BE2C (cell line): ENCODE results near the gene FUNDC2.
A peak's percentile ranks its signal among the peaks of the same experiment; 100 is the strongest.

Experiments
- DNase-seq: peaks from one replicate; pipeline ENCODE4 v3.0.0-alpha.2; 2020
- H3K27me3 ChIP-seq: fragments of 250-450 bp; sonication (Bioruptor Pico); 2 replicates; pipeline ENCODE4 v1.5.1; 2020; ENCODE audit warnings: mild to moderate bottlenecking
- H3K36me3 ChIP-seq: fragments of 250-450 bp; sonication (Bioruptor Pico); 2 replicates; pipeline ENCODE4 v1.5.1; 2020; ENCODE audit warnings: mild to moderate bottlenecking
- H3K4me1 ChIP-seq: fragments of 250-450 bp; sonication (Bioruptor Pico); 2 replicates; pipeline ENCODE4 v1.5.1; 2020
- H3K4me3 ChIP-seq: 2 replicates; pipeline ENCODE4 v1.5.1; 2011; ENCODE audit warnings: low read depth, low read length
- H3K9me3 ChIP-seq: fragments of 250-450 bp; sonication (Bioruptor Pico); 2 replicates; pipeline ENCODE4 v1.5.1; 2020
- TF ChIP-seq, protein P1 (sequence below): IDR thresholded peaks from 2 replicates; pipeline ENCODE4 v1.5.1; 2012; ENCODE audit warnings: mild to moderate bottlenecking, low read depth, low read length

FUNDC2 gene

DNA sequence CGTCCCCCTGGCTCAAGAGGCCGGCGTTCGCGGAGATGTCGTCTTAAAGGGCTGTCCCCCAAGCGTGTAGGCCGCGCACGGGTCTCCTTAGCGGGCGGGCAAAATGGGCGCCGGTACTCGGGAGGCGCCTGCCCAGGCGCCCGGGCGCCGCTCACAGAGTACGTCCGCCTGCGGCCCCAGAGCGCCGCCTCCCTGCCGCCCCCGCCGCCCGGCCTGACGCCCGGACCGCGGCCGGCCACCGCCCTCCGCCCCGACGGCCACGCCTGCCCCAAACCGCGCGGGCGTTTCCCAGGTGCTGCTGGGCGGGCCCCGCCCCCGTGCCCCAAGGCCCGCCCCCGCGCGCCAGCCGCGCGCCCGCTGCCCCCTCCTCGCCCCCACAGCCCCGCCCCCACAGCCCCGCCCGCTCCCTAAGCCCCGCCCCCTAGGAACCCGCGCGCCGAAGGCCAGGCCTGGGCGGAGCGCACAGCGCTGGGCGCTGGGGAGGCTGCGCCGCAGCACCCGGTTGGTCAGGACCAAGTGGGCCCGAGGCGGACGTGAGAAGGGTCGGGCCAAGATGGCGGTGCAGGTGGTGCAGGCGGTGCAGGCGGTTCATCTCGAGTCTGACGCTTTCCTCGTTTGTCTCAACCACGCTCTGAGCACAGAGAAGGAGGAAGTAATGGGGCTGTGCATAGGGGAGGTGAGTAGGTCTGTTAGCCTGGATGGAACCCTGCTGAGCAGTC lies 44.5 kb downstream of the FUNDC2 start, which contains the start of the genes BRCC3, CMC4 and MTCP1:
BRCC3 (plus strand) TSS at position 534 of the 719 bp plus-strand sequence; CDS start at position 554, 20 bp downstream.
CMC4 (minus strand) TSS at position 162 of the 719 bp plus-strand sequence. CDS start 7,113 bp downstream, outside the sequence.
MTCP1 (minus strand) TSS at position 162 of the 719 bp plus-strand sequence. CDS start 5,126 bp downstream, outside the sequence.
- TF ChIP-seq, protein P1, sequence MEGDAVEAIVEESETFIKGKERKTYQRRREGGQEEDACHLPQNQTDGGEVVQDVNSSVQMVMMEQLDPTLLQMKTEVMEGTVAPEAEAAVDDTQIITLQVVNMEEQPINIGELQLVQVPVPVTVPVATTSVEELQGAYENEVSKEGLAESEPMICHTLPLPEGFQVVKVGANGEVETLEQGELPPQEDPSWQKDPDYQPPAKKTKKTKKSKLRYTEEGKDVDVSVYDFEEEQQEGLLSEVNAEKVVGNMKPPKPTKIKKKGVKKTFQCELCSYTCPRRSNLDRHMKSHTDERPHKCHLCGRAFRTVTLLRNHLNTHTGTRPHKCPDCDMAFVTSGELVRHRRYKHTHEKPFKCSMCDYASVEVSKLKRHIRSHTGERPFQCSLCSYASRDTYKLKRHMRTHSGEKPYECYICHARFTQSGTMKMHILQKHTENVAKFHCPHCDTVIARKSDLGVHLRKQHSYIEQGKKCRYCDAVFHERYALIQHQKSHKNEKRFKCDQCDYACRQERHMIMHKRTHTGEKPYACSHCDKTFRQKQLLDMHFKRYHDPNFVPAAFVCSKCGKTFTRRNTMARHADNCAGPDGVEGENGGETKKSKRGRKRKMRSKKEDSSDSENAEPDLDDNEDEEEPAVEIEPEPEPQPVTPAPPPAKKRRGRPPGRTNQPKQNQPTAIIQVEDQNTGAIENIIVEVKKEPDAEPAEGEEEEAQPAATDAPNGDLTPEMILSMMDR: no peak
- DNase-seq: peak; percentile 85
- no peaks in the 10 kb centered on the region for H3K9me3 ChIP-seq
- peak within 1 kb of the TSS; percentile 84 for H3K4me3 ChIP-seq
- no peaks in the 10 kb centered on the region for H3K4me1 ChIP-seq
- H3K36me3 ChIP-seq: no peaks in the 10 kb centered on the region
- H3K27me3 ChIP-seq: no peaks in the 10 kb centered on the region

DNA sequence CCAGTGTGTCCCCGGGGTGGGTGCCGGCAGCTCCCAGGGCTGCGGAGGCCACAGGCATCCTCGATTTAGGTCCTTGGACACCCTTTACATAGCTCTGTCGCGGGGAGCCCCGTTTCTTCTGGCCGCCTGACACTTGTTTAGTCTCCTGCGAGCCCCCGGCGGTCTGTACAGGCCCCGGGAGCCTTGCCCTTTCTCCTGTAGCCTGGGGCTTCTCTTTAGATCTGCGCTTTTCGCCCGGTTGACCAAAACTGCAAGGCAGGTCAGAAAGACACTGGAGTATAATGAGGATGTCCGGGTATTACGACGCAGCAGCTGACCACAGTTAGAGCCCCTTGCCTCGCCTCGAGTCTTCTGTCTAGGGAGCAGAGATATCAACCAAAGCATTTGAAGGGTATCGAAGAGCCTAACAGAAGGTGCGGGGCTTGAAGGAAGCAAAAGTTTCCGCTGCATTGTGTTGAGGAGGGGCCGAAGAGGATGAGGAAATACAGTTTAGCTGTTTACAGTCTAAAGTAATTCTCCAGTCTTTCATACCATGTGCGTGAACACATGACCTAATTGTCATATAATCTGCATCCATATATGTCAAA lies 45.1 kb downstream of the FUNDC2 start:
- Histone ChIP-seq H3K27me3 (no peaks in the 10 kb centered on the region), H3K4me3 (peak overlapping the region; percentile 84), H3K36me3 (no peaks in the 10 kb centered on the region), H3K9me3 (no peaks in the 10 kb centered on the region), H3K4me1 (no peaks in the 10 kb centered on the region)
- no peak for DNase-seq
- TF ChIP-seq, protein P1: no peak

DNA sequence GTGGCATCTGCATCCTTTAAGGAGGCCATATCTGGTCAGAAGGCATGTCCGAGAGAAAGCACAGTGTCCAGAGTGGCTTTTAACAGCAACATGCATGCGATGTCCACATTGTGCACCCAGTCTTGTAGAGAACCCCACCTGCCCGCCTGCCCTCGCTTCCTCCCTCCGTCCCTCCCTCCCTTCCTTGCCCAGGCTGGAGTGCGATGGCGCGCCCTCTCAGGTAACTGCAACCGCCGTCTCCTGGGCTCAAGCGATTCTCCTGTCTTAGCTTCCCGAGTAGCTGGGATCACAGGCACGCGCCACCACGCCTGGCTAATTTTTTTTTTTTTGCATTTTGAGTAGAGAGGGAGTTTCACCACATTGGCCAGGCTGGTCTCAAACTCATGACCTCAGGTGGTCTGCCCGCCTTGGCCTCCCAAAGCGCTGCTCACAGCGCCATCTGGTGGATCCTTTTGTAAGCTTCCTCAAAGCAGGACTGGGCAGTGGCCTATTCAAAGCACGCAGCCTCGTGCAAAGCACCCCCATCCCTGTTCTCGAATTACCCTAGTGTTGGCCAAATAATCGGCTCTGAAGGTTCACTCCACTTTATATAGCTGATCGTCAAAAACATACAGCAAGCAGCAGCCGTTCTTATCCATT lies 59.7 kb downstream of the FUNDC2 start:
- Histone ChIP-seq H3K4me3 (no peak overlapping the region), H3K27me3 (no peaks in the 10 kb centered on the region), H3K9me3 (no peaks in the 10 kb centered on the region), H3K36me3 (no peaks in the 10 kb centered on the region), H3K4me1 (no peaks in the 10 kb centered on the region)
- TF ChIP-seq, protein P1: peak; percentile 42
- DNase-seq: peak; percentile 45

DNA sequence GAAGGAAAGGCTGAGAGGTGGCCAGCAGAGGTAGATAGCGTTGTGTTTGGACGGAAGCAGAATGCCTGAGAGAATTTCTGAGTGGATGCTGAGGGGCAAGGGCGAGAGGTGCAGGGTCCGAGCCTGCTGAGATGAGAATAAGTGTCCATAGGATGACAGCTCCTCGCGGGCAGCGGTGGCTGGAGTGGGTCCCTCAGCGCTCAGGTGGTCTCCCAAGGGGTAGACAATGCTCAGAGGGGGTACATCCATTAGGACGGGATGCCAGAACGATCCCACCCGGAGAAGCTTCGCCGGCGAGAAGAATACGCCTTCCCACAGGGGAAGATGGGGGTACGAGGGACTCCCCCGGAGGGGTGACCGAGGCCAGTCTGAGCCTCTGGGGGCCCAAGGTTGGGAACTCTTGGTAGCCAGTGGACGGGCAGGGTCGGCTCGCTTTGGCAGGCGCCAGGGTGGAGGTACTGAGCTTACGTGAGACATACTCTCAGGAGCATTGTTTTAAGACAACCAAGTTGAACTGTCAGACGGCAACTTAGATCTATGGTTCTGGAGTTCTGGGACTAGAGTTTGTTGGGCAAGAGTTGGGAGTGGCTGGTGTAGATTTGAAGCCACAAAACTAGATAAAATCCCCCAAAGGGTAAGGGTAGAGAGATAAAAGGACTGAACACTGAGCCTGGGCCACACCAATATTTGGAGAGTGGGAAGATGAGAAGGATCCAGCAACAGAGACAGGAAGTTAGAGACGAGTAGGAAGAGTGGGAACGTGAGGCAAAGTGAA lies 60.5 kb downstream of the FUNDC2 start:
- no peaks in the 10 kb centered on the region for H3K9me3 ChIP-seq

DNA sequence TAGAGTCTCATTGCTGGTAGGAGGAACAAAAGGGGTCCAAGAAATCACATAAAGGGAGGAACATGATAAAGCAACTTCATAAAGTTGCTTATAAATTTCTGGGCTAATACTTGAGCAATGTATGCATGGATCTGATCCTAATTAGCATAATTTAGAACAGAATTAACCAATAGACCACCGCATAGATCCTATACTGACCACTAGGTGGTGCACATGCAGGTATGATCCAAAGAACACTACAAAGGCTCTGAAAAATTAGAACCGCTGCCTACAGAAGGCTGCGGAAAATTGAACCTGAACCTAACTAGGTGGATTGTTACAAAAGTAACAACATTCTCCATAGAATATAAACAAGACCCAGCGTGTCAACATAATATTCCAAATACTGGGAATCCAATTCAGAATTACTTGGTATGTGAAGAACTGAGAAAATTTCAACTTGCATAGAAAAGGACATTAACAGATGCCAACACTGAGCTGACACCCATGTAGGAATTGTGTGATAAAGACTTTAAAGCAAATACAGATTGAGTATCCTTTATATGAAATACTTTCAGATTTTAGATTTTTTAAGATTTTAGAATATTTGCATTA lies 67.9 kb downstream of the FUNDC2 start:
- peak; percentile 23 for DNase-seq
- Histone ChIP-seq H3K9me3 (no peaks in the 10 kb centered on the region), H3K27me3 (no peaks in the 10 kb centered on the region), H3K4me3 (no peak overlapping the region), H3K4me1 (no peaks in the 10 kb centered on the region), H3K36me3 (no peaks in the 10 kb centered on the region)
- TF ChIP-seq, protein P1: peak; percentile 70

More for the DNA sequence above, 60.5 kb downstream of the FUNDC2 start:
- H3K4me1 ChIP-seq: no peaks in the 10 kb centered on the region
- H3K27me3 ChIP-seq: no peaks in the 10 kb centered on the region
- TF ChIP-seq, protein P1: no peak
- no peak overlapping the region for H3K4me3 ChIP-seq
- no peak for DNase-seq
- no peaks in the 10 kb centered on the region for H3K36me3 ChIP-seq
